Natural killer cell (primary cell): ENCODE measurements around the gene PRKG1. TPM values are rescaled to one million over a fixed set of nuclear protein-coding genes. Genes with fewer than 3 reads are reported as not detected.

ENCODE experiments used
- ATAC-seq, 3 donors: fragments of 150-1000 bp in 2 of 3; fragments of 200-7000 bp in 1 of 3; cut with Tn5 transposase; 1 replicate in 1 of 3; 2 replicates in 2 of 3; pipeline ENCODE4 v1.10.0; 2021; ENCODE audit warnings: mild to moderate bottlenecking in 2 of 3, moderate library complexity in 2 of 3
- DNase-seq, 2 donors: peaks; one replicate each; pipeline versions ENCODE4 v3.0.0 to v3.0.0-alpha.2; 2013 to 2021; ENCODE audit warnings: mixed read lengths in 1 of 2
- H3K27ac ChIP-seq: one replicate; pipeline ENCODE4 v1.5.1; 2013; ENCODE audit warnings: mild to moderate bottlenecking, low read length
- H3K27me3 ChIP-seq: one replicate; pipeline ENCODE4 v1.6.1; 2013; ENCODE audit warnings: low read length; ENCODE audit not compliant: control insufficient read depth, insufficient read depth
- H3K36me3 ChIP-seq: one replicate; pipeline ENCODE4 v1.6.1; 2013; ENCODE audit warnings: low read length; ENCODE audit not compliant: control insufficient read depth, insufficient read depth
- H3K4me1 ChIP-seq: one replicate; pipeline ENCODE4 v1.6.1; 2013; ENCODE audit warnings: low read length; ENCODE audit not compliant: control insufficient read depth, insufficient read depth
- H3K4me3 ChIP-seq: one replicate; pipeline ENCODE4 v1.5.1; 2013; ENCODE audit warnings: low read length
- H3K9me3 ChIP-seq: one replicate; pipeline ENCODE4 v1.6.1; 2013; ENCODE audit warnings: low read length; ENCODE audit not compliant: control insufficient read depth, insufficient read depth
- H3K27ac Mint-ChIP-seq, 2 donors: one replicate each; pipeline ENCODE4 v1.8.0; 2022; ENCODE audit warnings: mild to moderate bottlenecking in 2 of 2, mixed read lengths in 2 of 2, moderate library complexity in 1 of 2
- H3K27me3 Mint-ChIP-seq, 2 donors: one replicate each; pipeline ENCODE4 v1.8.0; 2022; ENCODE audit warnings: low read depth in 2 of 2, mixed read lengths in 2 of 2
- H3K36me3 Mint-ChIP-seq: one replicate; pipeline ENCODE4 v1.8.0; 2022; ENCODE audit warnings: mixed read lengths
- H3K4me1 Mint-ChIP-seq, 2 donors: one replicate each; pipeline ENCODE4 v1.8.0; 2022; ENCODE audit warnings: mixed read lengths in 2 of 2
- H3K4me3 Mint-ChIP-seq: one replicate; pipeline ENCODE4 v1.8.0; 2022; ENCODE audit warnings: mild to moderate bottlenecking, moderate library complexity, mixed read lengths
- H3K9me3 Mint-ChIP-seq, 2 donors: one replicate each; pipeline ENCODE4 v1.8.0; 2022; ENCODE audit warnings: mixed read lengths in 2 of 2
- WGBS: methylation state at CpG from one replicate; pipeline ENCODE4 v1.1.7; 2013; ENCODE audit warnings: missing lambda C conversion rate; ENCODE audit not compliant: insufficient coverage; 5-methylcytosine and 5-hydroxymethylcytosine counted together
- intact Hi-C: fragments of 100-400 bp; cut with micrococcal nuclease; formaldehyde crosslinking; loops from one replicate; pipeline ENCODE4 v1.14.2; 2022
- total RNA-seq, 4 donors: library from RNA; stranded (reverse); fragments of 120-200 nt in 1 of 4; gene quantifications; one replicate each; pipeline versions ENCODE4 v1.2.3 to v1.2.4, GENCODE V29; 2013 to 2022
- TF ChIP-seq, protein P1 (sequence below): fragments of 200-600 bp; IDR thresholded peaks from one replicate; pipeline ENCODE4 v1.8.0; 2022; ENCODE audit warnings: antibody characterized with exemption

PRKG1 gene
- total RNA-seq, 3 donors from 2014 or later (not counting 1 experiment from before 2014, with no cell fraction given): 0.23 to 0.41 (median 0.35) TPM

DNA sequence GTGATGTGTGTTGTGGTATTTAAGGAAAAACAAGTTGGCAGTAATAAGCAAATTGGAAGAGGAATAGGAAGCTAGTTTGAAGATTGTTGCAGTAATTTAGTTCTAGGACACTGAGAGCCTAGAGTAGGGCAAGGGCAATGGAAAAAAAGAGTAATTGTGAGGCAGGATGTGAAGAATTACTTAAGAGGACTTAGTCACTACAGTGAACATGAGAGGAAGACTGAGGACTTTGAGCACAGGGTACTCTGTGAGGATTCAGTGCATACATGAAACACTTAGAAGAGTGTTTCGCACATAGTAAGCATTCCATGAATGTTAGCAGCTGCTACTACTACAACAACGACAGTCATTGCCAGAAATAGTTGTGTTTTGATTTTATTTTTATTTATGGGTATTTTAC lies 1208.9 kb downstream of the PRKG1 start:
- H3K4me3 ChIP-seq: no peak overlapping the region
- no peaks in the 10 kb centered on the region for H3K4me1 Mint-ChIP-seq
- DNase-seq (no peak), ATAC-seq (no peak)
- no peak overlapping the region for H3K27ac ChIP-seq
- H3K9me3 Mint-ChIP-seq: peaks cover 0 to 4% of the 10 kb centered on the region in 2 donors
- no peaks in the 10 kb centered on the region for H3K36me3 Mint-ChIP-seq
- no peaks in the 10 kb centered on the region for H3K27me3 Mint-ChIP-seq
- no peaks in the 10 kb centered on the region for H3K27me3 ChIP-seq
- H3K4me3 Mint-ChIP-seq: no peak overlapping the region
- no peaks in the 10 kb centered on the region for H3K9me3 ChIP-seq
- H3K36me3 ChIP-seq: no peaks in the 10 kb centered on the region
- TF ChIP-seq, protein P1, sequence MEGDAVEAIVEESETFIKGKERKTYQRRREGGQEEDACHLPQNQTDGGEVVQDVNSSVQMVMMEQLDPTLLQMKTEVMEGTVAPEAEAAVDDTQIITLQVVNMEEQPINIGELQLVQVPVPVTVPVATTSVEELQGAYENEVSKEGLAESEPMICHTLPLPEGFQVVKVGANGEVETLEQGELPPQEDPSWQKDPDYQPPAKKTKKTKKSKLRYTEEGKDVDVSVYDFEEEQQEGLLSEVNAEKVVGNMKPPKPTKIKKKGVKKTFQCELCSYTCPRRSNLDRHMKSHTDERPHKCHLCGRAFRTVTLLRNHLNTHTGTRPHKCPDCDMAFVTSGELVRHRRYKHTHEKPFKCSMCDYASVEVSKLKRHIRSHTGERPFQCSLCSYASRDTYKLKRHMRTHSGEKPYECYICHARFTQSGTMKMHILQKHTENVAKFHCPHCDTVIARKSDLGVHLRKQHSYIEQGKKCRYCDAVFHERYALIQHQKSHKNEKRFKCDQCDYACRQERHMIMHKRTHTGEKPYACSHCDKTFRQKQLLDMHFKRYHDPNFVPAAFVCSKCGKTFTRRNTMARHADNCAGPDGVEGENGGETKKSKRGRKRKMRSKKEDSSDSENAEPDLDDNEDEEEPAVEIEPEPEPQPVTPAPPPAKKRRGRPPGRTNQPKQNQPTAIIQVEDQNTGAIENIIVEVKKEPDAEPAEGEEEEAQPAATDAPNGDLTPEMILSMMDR: no peak
- 91% methylated on average over 1 of the region's 2 CpGs for WGBS
- H3K4me1 ChIP-seq: no peaks in the 10 kb centered on the region
- H3K27ac Mint-ChIP-seq: no peak overlapping the region
- intact Hi-C loops: no loop called here

DNA sequence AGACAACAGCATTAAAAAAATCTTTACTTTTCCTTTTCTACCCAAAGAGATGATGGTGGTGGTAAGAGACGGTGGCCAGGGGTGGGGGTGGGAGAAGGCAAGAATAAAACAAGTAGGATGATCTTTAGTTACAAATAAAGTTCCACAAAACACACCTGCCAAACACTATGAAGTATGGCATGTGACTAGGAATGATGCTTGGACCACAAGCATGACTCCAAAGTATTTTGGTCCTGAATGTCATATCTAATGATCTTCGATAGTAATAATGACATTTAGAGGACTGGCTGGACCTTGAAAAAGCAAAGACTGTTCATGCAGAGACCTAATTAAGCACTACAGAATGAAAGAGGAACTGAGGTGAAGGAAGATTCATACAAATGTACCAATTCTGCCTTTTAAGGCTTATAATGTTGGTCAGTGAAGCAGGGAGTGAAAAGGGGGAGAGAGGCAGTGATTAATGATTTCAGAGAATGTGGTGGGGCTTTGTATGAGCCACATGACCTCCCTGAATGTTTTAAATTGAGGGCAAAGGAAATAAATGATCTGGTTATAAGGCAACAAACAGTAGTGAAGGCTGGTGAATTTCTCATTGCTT lies 1210.2 kb downstream of the PRKG1 start:
- Mint-ChIP-seq H3K27me3 (no peaks in the 10 kb centered on the region), H3K4me1 (no peaks in the 10 kb centered on the region), H3K9me3 (peaks cover 0 to 4% of the 10 kb centered on the region in 2 donors), H3K4me3 (no peak overlapping the region), H3K27ac (no peak overlapping the region), H3K36me3 (no peaks in the 10 kb centered on the region)
- H3K36me3 ChIP-seq: no peaks in the 10 kb centered on the region
- ATAC-seq: no peak
- DNase-seq: no peak
- H3K9me3 ChIP-seq: no peaks in the 10 kb centered on the region
- 69% methylated on average over 1 of the region's 2 CpGs for WGBS
- TF ChIP-seq, protein P1: no peak
- intact Hi-C loops: no loop called here
- no peaks in the 10 kb centered on the region for H3K27me3 ChIP-seq
- H3K27ac ChIP-seq: no peak overlapping the region
- H3K4me3 ChIP-seq: no peak overlapping the region
- H3K4me1 ChIP-seq: no peaks in the 10 kb centered on the region

DNA sequence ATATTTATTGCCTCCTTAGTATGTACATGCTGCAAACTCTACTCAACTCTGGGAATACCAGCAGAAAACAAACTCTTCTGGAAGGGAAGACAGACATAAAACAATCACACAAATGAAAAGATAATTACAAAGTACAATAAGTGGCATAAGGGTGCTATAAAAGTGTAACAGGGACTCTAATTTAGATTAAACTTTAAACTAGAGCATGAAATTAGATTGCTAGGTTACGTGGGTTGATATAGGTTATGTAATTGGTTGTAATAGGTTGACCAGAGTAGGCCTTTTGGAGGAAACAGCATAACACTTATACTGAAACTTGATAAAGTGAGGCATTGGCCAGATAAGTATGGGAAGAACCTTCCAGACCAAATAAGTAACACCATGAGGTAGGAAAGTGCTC lies 1213.6 kb downstream of the PRKG1 start:
- Mint-ChIP-seq H3K4me1 (no peaks in the 10 kb centered on the region), H3K9me3 (peaks cover 0 to 2% of the 10 kb centered on the region in 2 donors), H3K36me3 (no peaks in the 10 kb centered on the region), H3K4me3 (no peak overlapping the region), H3K27ac (no peak overlapping the region), H3K27me3 (no peaks in the 10 kb centered on the region)
- Histone ChIP-seq H3K4me3 (no peak overlapping the region), H3K36me3 (no peaks in the 10 kb centered on the region), H3K4me1 (no peaks in the 10 kb centered on the region), H3K27me3 (no peaks in the 10 kb centered on the region), H3K9me3 (no peaks in the 10 kb centered on the region), H3K27ac (no peak overlapping the region)
- TF ChIP-seq, protein P1: no peak
- 78% methylated on average over 1 of the region's 1 CpG for WGBS
- ATAC-seq: no peak
- intact Hi-C loops: no loop called here
- DNase-seq: no peak

- Mint-ChIP-seq H3K4me1 (no peaks in the 10 kb centered on the region), H3K27ac (no peak overlapping the region), H3K9me3 (peaks cover 0 to 2% of the 10 kb centered on the region in 2 donors), H3K4me3 (no peak overlapping the region), H3K36me3 (no peaks in the 10 kb centered on the region), H3K27me3 (no peaks in the 10 kb centered on the region)
- intact Hi-C loops: no loop called here
- no peak for ATAC-seq
- H3K4me1 ChIP-seq: no peaks in the 10 kb centered on the region
- H3K27me3 ChIP-seq: no peaks in the 10 kb centered on the region
- H3K4me3 ChIP-seq: no peak overlapping the region
- H3K9me3 ChIP-seq: no peaks in the 10 kb centered on the region
- TF ChIP-seq, protein P1: no peak
- WGBS: 87% methylated on average over 4 of the region's 4 CpGs
- no peak for DNase-seq
- no peak overlapping the region for H3K27ac ChIP-seq
- no peaks in the 10 kb centered on the region for H3K36me3 ChIP-seq
Measured at GRCh38 chr10:52297747-52298146, 1223.5 kb downstream of the PRKG1 start.
